ENCODE results near the gene STRN3.

- TF ChIP-seq POLR2AphosphoS5 (IDR thresholded peaks at IDR 0.05) = no peak
- no peak for TF ChIP-seq CTCF (IDR thresholded peaks at IDR 0.05)
- TF ChIP-seq POLR2A (IDR thresholded peaks at IDR 0.05) = no peak
Measured at GRCh38 chr14:30980980-30981379, 45.2 kb downstream of the STRN3 start.

All from gastroesophageal sphincter (tissue), 3 donors.